HUES64 (cell line): ENCODE data around the gene CRKL. TPM values are rescaled to one million over a fixed set of nuclear protein-coding genes. Genes with fewer than 3 reads are reported as not detected.
A peak's percentile ranks its signal among the peaks of the same experiment; 100 is the strongest.

Source experiments
- H3K27ac ChIP-seq: 2 replicates; pipeline ENCODE4 v1.7.0; 2013; ENCODE audit warnings: low read depth, low read length, inconsistent platforms
- H3K27me3 ChIP-seq: 2 replicates; pipeline ENCODE4 v1.6.1; 2013; ENCODE audit warnings: mild to moderate bottlenecking, low read length; ENCODE audit not compliant: insufficient read depth
- H3K36me3 ChIP-seq: 2 replicates; pipeline ENCODE4 v1.6.1; 2013; ENCODE audit warnings: mild to moderate bottlenecking, low read length; ENCODE audit not compliant: insufficient read depth
- H3K4me1 ChIP-seq: 2 replicates; pipeline ENCODE4 v1.6.1; 2013; ENCODE audit warnings: mild to moderate bottlenecking, low read length, moderate library complexity; ENCODE audit not compliant: insufficient read depth
- H3K4me3 ChIP-seq: 2 replicates; pipeline ENCODE4 v1.5.1; 2013; ENCODE audit warnings: mild to moderate bottlenecking, low read length, moderate library complexity
- H3K9ac ChIP-seq: 2 replicates; pipeline ENCODE4 v1.6.1; 2013; ENCODE audit warnings: mild to moderate bottlenecking, low read depth, low read length
- H3K9me3 ChIP-seq: 2 replicates; pipeline ENCODE4 v1.6.1; 2013; ENCODE audit warnings: low read depth, low read length; ENCODE audit not compliant: insufficient read depth
- WGBS: fragments of 150-250, 120-280 bp; methylation state at CpG from one replicate; pipeline ENCODE4 v1.1.7; 2013; ENCODE audit warnings: missing lambda C conversion rate; 5-methylcytosine and 5-hydroxymethylcytosine counted together
- polyA plus RNA-seq, 2 experiments: library from polyadenylated mRNA; stranded (reverse); fragments of 50-300 nt; gene quantifications; one replicate each; pipeline ENCODE4 v1.2.3, GENCODE V29; 2013

The CRKL gene, protein sequence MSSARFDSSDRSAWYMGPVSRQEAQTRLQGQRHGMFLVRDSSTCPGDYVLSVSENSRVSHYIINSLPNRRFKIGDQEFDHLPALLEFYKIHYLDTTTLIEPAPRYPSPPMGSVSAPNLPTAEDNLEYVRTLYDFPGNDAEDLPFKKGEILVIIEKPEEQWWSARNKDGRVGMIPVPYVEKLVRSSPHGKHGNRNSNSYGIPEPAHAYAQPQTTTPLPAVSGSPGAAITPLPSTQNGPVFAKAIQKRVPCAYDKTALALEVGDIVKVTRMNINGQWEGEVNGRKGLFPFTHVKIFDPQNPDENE
- polyA plus RNA-seq (2013, experiment 1 of 2), result 42.5 TPM
- polyA plus RNA-seq (2013, experiment 2 of 2), result 43.4 TPM

DNA sequence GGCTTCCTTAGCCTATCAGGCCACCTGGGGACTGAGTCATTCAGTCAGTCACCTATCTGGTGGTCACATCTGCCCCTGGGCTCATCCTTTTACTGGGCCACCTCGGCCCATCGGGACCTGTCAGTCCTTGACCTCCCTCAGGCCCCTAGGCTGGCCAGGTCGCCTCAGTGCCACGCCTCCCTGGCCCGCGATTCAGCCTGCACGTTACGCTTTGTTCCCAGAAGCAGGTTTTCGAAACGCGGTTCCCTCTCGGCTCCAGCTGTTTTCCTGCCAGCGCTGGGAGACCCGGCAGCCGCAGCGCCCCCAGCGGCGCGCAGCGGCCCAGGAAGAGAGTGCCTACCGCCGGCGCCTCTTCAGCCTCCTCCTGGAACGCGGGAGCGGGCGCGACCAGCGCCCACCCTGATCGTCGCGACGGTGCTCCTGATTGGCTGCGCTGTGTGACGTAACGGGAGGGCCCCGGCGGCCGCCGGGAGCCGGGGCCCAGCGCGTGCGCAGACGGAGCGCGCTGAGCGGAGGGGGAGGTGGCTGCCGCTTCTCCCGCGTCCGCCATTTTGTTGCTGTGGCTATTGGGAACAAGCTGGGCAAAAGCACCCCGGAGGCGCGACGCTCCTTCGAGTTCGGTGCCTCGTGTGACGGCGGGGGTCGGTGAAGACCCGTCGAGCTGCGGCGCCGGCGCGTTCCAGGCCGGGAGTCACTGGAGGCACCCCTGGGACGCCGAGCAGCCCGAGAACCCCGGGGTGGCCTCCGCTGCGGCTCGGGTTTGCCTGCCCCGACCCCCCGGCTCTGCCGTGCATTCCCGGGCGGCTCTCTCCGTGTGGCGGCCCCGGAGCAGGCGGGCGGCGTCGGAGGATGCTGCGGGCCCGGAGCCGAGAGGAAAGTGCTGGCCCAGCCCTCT lies at the start of gene CRKL:
Gene CRKL (plus strand): TSS at position 492 of the 895 bp plus-strand sequence. CDS start 528 bp downstream, outside the sequence.
- Histone ChIP-seq H3K27me3 (no peaks in the 10 kb centered on the region), H3K36me3 (peaks cover 3% of the 10 kb centered on the region; the same call in 1 of the 2 replicates), H3K27ac (peak within 1 kb of the TSS; percentile 96), H3K9me3 (no peaks in the 10 kb centered on the region), H3K9ac (peak within 1 kb of the TSS; percentile 99), H3K4me3 (peak within 1 kb of the TSS; percentile 100), H3K4me1 (peaks cover 8% of the 10 kb centered on the region)
- WGBS, result under 1% methylated on average over 92 of the region's 92 CpGs

DNA sequence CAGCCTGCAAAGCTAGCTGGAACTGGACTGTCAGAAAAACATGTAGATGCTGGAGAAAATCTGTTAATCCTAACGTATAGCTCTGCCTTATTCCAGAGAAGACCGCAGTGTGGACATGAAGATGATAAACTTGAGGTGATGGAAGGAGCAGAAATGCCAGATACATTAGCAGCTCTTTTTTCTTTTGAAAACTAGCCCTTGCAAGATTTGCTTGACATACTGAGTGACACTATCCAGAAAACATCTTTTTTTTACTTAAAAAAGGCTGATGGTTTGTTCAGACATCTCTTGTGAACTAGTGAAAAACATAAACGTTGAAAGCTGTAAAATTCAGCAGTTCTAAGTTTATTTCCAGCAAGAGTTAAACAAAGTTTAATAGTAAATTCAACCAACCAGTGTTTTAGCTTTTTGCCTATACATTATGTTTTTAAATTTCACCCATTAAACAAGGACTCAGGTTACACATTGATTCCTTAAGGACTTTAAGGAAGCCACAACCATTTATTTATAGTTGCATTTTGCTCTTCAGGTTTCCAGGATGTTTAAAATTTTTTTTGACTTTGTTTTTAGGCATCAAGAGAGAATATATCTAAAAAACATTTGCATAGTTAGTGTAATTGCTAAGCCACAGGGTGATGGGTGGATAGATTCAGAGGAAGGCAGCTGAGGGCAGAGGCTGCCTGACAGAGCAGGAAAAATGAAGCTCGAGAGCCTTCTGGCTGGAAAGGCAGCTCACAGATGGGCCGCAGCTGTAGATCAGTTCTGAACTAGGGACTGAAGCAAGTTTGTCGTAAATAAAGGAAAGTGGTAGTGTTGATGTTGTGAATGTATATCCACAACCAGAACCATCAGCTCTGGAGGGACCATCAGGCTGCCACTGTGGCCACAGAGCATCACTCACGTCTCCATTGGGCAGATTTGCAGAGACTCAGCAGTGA lies 48.9 kb upstream of the CRKL start:
- Histone ChIP-seq H3K27me3 (no peaks in the 10 kb centered on the region), H3K27ac (no peak overlapping the region), H3K9ac (no peak overlapping the region), H3K4me3 (no peak overlapping the region), H3K36me3 (peaks cover 11% of the 10 kb centered on the region), H3K9me3 (no peaks in the 10 kb centered on the region), H3K4me1 (no peaks in the 10 kb centered on the region)
- 87% methylated on average over 7 of the region's 7 CpGs for WGBS

DNA sequence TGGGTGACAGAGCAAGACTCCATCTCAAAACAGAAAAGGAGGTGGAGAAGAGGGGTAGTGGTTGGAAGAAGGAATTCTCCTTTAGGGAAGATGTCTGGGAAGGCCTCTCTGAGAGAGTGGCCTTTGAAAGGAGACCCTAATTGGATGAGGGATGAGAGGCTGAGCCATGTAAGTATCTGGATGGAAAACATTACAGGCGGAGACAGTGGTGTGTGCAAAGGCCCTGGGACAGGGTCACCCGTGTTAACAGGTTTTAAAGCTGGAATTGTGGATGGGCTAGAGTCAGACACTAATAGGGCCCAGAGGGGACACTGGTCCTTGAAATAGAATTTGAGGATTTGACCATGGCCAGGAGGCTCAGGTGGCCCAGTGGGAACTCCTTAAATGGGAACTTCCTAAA lies 48.0 kb upstream of the CRKL start:
- H3K27ac ChIP-seq, result no peak overlapping the region
- WGBS, result 91% methylated on average over 2 of the region's 2 CpGs

DNA sequence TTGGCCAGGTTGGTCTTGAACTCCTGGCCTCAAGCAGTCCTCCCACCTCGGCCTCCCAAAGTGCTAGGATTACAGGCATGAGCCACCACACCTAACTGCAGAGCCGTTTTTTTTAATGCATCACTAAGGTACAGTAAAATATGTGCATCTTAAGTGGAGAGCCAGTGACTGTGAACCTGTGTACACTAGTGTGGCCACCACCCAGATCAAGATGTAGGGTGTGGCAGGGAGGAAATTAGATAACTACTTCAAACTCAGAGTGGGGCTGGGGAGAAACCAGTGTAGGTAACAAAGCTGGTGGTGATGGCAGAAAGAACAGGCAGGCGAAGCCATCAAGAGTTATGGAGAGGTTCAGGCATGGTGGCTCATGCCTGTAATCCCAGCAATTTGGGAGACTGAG lies 44.0 kb upstream of the CRKL start:
- peaks cover 13% of the 10 kb centered on the region for H3K36me3 ChIP-seq
- no peak overlapping the region for H3K27ac ChIP-seq
- no peaks in the 10 kb centered on the region for H3K9me3 ChIP-seq
- H3K9ac ChIP-seq, result no peak overlapping the region
- no peaks in the 10 kb centered on the region for H3K4me1 ChIP-seq
- 93% methylated on average over 3 of the region's 3 CpGs for WGBS
- H3K4me3 ChIP-seq, result no peak overlapping the region
- H3K27me3 ChIP-seq, result no peaks in the 10 kb centered on the region

More for the DNA sequence above, 48.0 kb upstream of the CRKL start:
- no peaks in the 10 kb centered on the region for H3K4me1 ChIP-seq
- no peaks in the 10 kb centered on the region for H3K9me3 ChIP-seq
- no peaks in the 10 kb centered on the region for H3K27me3 ChIP-seq
- H3K9ac ChIP-seq, result no peak overlapping the region
- H3K4me3 ChIP-seq, result no peak overlapping the region
- H3K36me3 ChIP-seq, result peaks cover 13% of the 10 kb centered on the region

DNA sequence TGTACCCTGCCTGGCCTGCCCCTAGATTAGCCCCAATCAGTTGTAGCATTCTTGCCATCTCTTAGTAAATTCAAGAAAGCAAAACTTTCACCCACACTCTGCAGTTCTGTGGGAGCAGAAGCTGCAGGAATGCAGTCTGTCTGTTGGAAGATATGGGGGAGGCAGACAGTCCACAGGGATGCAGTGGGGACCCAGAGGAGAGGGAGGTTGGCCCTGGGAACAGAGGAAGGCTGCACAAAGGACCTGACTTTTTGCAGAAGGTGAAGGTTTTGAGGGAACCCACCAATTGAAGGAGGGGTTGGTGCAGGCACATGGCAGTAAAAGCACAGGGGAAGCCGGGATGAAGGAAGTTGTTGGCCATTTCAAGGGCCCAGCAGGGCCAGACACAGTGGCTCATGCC lies 41.9 kb upstream of the CRKL start:
- H3K27ac ChIP-seq, result no peak overlapping the region
- no peak overlapping the region for H3K4me3 ChIP-seq
- H3K27me3 ChIP-seq, result no peaks in the 10 kb centered on the region
- peaks cover 12% of the 10 kb centered on the region for H3K36me3 ChIP-seq
- no peaks in the 10 kb centered on the region for H3K9me3 ChIP-seq
- WGBS, result 93% methylated on average over 1 of the region's 1 CpG
- H3K9ac ChIP-seq, result no peak overlapping the region
- no peaks in the 10 kb centered on the region for H3K4me1 ChIP-seq

DNA sequence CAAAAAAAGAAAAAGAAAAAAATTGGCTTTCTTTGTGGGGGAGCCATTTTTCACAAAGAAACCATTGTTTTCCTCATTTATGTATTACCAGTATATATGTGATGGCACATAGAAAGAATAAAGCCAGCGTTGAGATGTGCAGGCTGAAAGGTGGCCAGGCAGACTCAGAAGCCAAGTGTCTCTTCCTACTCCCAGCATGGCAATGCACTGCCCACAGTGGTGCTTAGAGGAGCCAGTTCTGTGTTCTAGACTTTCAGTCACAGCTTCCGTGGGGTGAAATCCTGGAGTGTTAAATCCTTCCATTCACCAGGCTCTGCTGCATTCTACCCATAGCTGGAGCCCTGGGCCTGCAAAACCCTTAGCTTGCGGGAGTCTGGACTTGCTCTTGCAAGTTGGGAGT lies 39.5 kb upstream of the CRKL start:
- no peak overlapping the region for H3K4me3 ChIP-seq
- H3K27me3 ChIP-seq, result no peaks in the 10 kb centered on the region
- no peaks in the 10 kb centered on the region for H3K4me1 ChIP-seq
- H3K9me3 ChIP-seq, result no peaks in the 10 kb centered on the region
- WGBS, result 91% methylated on average over 3 of the region's 3 CpGs
- no peak overlapping the region for H3K27ac ChIP-seq
- no peak overlapping the region for H3K9ac ChIP-seq
- H3K36me3 ChIP-seq, result peaks cover 15% of the 10 kb centered on the region

DNA sequence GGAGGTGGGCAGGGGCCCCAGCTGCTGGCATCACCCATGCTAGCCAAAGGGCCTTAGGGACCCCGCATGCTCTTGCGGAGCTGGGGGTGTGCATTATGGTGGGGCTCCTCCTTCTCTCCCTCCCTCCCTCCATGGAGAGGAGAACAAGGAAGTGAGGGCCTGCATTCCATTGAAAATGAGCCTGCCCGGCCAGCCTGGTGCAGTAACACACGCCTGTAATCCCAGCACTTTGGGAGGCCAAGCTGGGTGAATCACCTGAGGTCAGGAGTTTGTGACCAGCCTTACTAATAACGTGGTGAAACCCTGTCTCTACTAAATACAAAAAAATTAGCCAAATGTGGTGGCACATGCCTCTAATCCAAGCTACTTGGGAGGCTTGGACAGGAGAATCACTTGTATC lies 36.0 kb upstream of the CRKL start:
- H3K27ac ChIP-seq, result no peak overlapping the region
- no peak overlapping the region for H3K4me3 ChIP-seq
- no peak overlapping the region for H3K9ac ChIP-seq
- no peaks in the 10 kb centered on the region for H3K4me1 ChIP-seq
- peaks cover 18% of the 10 kb centered on the region for H3K36me3 ChIP-seq
- H3K9me3 ChIP-seq, result no peaks in the 10 kb centered on the region
- no peaks in the 10 kb centered on the region for H3K27me3 ChIP-seq
- WGBS, result 82% methylated on average over 3 of the region's 5 CpGs

DNA sequence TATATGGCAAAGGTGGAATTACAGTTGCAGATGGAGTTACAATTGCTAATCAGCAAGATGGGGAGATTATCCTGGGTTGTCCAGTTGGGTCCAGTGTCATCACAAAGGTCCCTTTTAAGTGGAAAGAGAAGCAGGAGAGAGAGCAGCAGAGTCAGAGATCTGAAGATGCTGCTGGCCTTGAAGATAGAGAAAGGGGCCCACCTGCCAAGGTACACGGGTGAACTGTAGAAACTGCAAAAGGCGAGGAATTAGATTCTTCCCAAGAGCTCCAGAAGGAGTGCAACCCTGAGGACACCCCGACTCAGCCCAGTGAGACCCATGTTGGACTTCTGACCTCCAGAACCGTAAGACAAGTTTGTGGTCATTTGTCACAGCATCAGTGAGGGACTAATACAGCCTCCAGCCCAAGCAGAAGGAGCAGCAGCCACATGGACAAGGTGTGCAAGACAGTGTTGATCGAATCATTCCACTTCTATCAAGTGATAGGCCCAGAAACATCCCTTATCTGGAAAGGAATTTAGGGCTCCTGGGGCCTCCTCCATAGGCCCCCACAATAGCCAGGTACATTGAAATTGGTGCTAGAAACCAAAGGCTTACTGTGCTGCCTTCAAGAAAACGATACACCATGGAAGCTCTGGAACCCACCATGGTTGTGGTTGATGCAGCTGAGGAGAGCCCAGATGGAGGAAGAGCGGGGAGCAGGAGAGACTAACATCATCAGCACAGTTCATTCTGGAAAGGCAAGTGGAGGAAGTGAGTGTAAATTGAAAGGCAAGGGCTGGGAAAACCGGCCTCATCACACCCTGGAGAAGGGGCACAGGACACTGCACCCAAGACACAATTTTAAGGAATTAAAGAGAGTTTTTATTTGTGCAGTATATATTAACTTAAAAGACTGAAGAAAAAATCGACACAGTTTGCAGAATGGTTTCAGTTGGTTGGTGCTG lies 35.1 kb upstream of the CRKL start:
- no peak overlapping the region for H3K4me3 ChIP-seq
- no peak overlapping the region for H3K9ac ChIP-seq
- no peaks in the 10 kb centered on the region for H3K9me3 ChIP-seq
- H3K36me3 ChIP-seq, result peaks cover 18% of the 10 kb centered on the region
- WGBS, result 96% methylated on average over 9 of the region's 9 CpGs
- H3K27me3 ChIP-seq, result no peaks in the 10 kb centered on the region
- no peak overlapping the region for H3K27ac ChIP-seq
- no peaks in the 10 kb centered on the region for H3K4me1 ChIP-seq

DNA sequence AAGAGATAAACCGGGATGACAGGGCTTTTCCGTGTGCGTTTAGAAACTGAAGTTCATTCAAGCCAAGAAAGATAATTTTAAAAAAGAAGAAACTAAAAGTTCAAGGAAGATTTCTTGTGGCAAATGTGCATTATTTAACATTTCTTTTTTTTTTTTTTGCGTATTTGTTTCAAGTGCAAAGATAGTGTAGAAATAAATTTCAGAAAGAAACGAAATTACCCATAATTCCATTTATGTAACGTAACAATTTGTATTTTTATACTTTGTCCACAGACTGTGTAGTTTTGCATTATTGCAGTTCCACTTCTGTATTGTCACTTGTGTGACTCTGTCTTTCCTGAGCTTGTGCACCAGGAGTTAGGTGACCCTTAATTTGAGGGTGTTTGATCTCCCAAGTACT lies 34.4 kb upstream of the CRKL start:
- H3K9ac ChIP-seq, result no peak overlapping the region
- H3K36me3 ChIP-seq, result peaks cover 24% of the 10 kb centered on the region
- no peaks in the 10 kb centered on the region for H3K9me3 ChIP-seq
- no peak overlapping the region for H3K27ac ChIP-seq
- 88% methylated on average over 4 of the region's 6 CpGs for whole genome bisulfite sequencing
- H3K27me3 ChIP-seq, result no peaks in the 10 kb centered on the region
- H3K4me3 ChIP-seq, result no peak overlapping the region
- H3K4me1 ChIP-seq, result no peaks in the 10 kb centered on the region

DNA sequence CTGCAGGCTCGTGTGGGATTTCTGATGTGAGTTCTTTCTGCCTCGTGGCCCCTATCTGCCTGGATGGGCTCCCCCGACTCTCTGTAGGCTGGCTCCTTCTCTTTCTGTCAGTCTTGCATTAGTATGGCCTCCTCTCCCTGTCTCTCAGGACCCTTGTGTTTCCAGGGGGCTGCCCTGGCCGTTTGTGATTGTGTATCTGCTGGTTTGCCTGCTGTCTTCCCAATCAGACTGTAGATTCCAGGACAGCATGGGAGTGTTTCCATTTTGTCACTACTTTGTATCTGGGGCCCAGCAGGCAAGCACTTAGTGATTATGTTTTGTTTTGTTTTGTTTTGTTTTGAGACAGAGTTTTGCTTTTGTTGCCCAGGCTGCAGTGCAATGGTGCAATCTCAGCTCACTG lies 32.8 kb upstream of the CRKL start:
- Histone ChIP-seq H3K36me3 (peaks cover 36% of the 10 kb centered on the region), H3K27ac (no peak overlapping the region), H3K4me3 (no peak overlapping the region), H3K9ac (no peak overlapping the region), H3K4me1 (no peaks in the 10 kb centered on the region), H3K9me3 (no peaks in the 10 kb centered on the region), H3K27me3 (no peaks in the 10 kb centered on the region)
- 81% methylated on average over 4 of the region's 4 CpGs for WGBS
